LHCN-M2 (cell line): Measurements from ENCODE around the gene TACC2. TPM values are rescaled to one million over a fixed set of nuclear protein-coding genes. Genes with fewer than 3 reads are reported as not detected.
"Not testable (repeated sequence)": the region's sequence is repeated elsewhere in the genome, so short reads cannot be mapped to it uniquely, and the experiment has no call there.

ENCODE experiments used
- DNase-seq: peaks from one replicate; pipeline ENCODE4 v3.0.0-alpha.2; 2012; ENCODE audit warnings: low read depth
- total RNA-seq: library from RNA; depleted of rRNA; stranded (reverse); fragments of >200 nt; gene quantifications from 2 replicates; pipeline ENCODE4 v1.2.3, GENCODE V29; 2014

Gene TACC2
- total RNA-seq, 1 experiment from 2014 or later, result 11.3 TPM

GRCh38 chr10:122190176-122190943 lies 201.4 kb downstream of the TACC2 start:
- DNase-seq, result peak; percentile 60

DNA sequence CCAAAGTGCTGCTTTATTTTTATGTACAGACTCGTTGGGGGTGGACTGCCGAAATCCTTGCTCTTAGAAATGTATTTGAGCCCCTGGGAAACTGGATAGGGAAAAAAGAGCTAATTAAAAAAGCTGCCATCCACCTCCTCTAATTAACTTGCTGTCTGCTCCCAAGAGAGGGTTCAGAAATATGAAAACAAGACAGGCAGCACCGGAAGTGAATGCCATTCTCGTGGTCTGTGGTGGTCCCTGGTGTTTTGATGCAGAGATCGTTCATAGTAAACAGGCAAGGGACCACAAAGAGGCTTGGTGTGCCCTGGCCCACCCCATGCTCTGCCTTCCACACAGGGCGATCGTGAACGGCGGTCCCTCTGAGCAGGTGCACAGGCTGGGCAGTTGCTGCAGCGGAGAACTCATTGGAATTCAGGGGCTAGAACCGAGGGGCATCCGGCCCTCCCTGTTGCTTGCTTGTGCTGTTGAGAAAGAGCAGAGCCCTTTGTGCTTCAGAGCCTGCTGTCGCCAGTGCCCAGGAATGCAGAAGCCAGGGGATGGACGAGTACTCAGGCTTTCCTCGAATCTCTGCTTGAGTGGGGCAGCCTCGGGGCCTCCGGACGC lies 203.1 kb downstream of the TACC2 start:
- no peak for DNase-seq

DNA sequence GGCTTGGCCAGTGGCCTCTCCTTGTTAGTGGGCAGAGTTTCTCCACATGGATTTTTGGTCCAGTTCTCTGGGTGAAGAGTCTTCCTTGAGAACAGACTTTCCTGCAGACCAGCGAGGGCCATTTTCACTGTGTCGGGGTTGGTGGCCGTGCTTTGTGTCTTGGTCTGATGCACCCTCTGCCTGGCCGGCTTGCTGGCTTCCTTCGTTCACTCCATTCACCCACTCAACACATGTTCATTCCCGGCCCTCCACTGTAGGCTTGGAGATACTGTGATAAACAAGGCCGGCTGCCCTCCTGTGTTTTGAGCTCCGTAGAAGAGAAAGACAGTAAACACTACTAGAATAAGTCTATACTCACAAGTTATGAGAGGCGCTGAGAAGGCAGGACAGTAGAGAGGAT lies 205.3 kb downstream of the TACC2 start:
- DNase-seq, result no peak

DNA sequence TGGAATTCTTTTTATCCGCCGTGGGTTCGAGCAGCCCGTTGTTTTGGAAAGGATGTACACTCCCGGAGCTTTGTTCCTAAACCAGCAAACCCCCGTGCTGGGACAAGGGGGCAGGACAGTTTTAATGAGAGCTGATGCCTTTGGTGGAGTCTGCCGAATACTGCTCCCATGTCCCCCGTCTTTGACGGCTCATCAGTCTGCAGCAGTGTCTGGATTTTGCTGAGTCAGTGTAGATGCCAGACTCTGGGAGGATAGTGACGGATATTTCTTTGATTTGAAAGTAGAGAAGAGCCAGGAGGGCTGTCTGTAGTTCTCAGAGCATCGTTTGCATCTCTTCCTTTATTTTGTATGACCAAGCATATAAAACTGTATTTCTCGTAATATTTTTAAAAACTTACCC lies 207.3 kb downstream of the TACC2 start:
- DNase-seq, result no peak

- DNase-seq, result no peak
Measured at GRCh38 chr10:122197611-122198222, 208.8 kb downstream of the TACC2 start.

GRCh38 chr10:122198631-122199030 lies 209.7 kb downstream of the TACC2 start:
- DNase-seq, result no peak

- no peak for DNase-seq
Measured at GRCh38 chr10:122199070-122199469, 210.1 kb downstream of the TACC2 start.

GRCh38 chr10:122199689-122200088 lies 210.7 kb downstream of the TACC2 start:
- DNase-seq, result no peak

DNA sequence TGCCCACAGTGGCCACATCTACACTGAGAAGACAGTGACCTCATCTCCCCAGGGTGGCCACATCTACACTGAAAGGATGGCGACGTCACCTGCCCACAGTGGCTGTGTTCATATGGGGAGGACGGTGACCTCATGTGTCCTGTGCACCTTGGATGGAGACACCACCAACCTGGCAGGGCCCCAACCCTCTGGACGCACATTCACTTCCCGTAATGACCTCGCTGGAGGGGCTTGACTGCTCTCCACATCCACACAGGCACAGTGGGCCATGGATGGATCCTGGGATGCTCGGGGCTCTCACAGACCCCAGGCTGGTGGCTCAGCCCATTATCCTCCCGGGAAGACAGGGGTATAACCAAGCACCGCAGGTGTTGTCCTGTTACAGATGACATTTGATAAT lies 212.4 kb downstream of the TACC2 start:
- DNase-seq, result no peak

DNA sequence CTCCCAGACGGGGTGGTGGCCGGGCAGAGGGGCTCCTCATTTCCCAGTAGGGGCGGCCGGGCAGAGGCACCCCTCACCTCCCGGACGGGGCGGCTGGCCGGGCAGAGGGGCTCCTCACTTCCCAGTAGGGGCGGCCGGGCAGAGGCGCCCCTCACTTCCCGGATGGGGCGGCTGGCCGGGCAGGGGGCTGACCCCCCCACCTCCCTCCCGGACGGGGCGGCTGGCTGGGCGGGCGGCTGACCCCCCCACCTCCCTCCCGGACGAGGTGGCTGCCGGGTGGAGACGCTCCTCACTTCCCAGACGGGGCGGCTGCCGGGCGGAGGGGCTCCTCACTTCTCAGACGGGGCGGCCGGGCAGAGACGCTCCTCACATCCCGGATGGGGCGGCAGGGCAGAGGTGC lies 214.2 kb downstream of the TACC2 start:
- not testable (repeated sequence) for DNase-seq

- no peak for DNase-seq
Measured at GRCh38 chr10:122204691-122205489, 215.9 kb downstream of the TACC2 start.

DNA sequence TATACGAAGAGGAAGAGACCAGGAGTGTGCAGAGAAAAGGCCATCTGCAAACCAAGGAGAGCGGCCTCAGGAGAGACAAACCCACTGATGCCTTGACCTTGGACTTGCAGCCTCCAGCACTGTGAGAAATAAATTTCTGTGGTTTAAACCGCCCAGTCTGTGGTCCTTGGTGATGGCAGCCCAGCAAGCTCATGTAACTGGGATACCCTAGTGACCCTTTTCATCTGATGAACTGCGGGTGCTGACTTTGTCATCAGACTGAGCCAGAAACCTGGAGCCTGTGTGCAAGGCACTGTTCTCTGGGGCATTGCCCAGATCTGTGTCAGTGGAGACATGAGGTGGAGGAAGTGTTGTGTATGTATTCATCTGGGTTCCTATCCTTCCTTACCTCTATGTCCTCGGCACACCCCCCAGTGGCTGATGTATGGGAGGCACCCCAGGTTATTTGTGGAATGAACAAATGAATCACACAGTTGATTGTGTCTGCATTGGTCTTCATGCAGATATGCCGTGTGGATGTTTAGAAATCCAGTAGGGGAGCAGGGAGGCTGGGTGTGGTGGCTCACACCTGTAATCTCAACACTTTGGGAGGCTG lies 217.6 kb downstream of the TACC2 start:
- DNase-seq, result peak; percentile 20

DNA sequence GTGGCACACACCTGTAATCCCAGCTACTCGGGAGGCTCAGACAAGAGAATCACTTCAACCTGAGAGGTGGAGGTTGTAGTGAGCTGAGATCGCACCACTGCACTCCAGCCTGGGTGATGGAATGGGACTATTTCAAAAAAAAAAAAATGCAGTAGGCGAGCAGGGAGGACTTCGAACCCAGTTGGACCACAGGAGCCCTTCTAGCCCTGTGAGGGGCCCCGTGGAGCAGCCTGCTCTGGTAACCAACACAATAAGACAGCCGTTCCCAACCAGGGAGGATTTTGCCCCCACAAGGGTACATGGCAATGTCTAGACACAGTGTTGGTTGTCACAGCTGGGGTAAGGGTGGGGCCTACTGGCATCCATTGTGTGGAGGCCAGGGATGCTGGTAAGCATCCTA lies 218.2 kb downstream of the TACC2 start:
- no peak for DNase-seq

DNA sequence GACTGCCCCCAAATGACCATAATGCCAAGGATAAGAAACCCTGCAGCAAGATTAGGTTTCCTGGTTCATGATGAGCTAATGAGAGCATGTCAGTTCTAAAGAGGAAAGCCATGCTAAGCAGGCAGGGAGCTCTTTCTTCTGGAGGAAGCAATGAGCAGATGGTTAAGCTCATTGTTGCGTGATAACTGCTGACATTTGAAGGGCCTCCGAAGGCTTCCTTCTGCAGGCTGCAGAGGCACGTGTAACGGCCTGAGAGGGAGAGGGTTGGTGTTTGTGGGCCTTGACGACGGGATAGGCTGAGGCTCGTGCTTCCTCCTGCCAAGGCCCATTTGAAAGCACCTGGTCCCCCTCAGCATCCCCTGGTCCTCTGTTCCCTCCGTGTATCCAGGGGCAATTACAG lies 218.6 kb downstream of the TACC2 start:
- no peak for DNase-seq

GRCh38 chr10:122208571-122209430 lies 219.8 kb downstream of the TACC2 start:
- peak; percentile 45 for DNase-seq

DNA sequence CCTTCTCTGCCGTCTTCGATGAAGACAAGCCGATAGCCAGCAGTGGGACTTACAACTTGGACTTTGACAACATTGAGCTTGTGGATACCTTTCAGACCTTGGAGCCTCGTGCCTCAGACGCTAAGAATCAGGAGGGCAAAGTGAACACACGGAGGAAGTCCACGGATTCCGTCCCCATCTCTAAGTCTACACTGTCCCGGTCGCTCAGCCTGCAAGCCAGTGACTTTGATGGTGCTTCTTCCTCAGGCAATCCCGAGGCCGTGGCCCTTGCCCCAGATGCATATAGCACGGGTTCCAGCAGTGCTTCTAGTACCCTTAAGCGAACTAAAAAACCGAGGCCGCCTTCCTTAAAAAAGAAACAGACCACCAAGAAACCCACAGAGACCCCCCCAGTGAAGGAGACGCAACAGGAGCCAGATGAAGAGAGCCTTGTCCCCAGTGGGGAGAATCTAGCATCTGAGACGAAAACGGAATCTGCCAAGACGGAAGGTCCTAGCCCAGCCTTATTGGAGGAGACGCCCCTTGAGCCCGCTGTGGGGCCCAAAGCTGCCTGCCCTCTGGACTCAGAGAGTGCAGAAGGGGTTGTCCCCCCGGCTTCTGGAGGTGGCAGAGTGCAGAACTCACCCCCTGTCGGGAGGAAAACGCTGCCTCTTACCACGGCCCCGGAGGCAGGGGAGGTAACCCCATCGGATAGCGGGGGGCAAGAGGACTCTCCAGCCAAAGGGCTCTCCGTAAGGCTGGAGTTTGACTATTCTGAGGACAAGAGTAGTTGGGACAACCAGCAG lies 221.7 kb downstream of the TACC2 start:
- no peak for DNase-seq

DNA sequence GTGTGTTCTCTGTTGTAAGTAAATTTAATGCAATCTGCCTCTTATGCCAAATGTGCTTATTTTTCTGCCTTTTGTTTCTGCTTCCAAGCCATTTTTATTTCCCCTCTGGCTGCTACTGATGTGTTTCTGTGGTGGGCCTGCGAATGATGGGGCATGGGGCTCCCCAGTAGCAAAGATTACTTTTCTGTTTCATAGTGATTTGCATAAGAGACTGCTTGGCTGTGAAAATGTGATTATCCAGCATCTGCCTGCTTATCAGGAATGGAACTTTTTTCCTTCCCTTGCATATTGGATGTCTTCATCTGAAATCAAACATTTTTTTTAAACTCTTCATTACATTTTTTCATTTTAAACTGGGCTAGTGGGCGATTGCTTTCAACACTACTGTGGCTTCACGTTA lies 224.4 kb downstream of the TACC2 start:
- DNase-seq, result no peak

GRCh38 chr10:122213766-122214165 lies 224.8 kb downstream of the TACC2 start:
- no peak for DNase-seq

DNA sequence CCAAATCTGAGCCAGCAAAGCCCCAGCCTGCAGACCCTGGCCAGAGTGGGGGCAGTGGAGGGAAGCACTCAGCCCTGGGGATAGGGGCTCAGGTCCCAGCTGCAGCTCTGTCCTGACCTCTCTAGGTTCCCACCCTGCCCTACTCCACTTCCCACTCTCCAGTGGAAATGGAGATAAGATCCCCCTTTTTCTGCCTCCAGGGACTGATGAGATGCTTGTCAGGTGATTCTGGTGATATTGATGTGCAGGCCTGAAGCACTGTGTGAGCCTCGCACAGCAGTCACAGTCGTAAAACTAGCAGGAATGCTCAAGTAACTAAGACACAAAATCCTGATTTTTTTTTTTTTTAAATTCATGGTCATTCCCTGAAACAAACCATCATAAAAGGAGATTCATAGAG lies 227.1 kb downstream of the TACC2 start:
- no peak for DNase-seq

DNA sequence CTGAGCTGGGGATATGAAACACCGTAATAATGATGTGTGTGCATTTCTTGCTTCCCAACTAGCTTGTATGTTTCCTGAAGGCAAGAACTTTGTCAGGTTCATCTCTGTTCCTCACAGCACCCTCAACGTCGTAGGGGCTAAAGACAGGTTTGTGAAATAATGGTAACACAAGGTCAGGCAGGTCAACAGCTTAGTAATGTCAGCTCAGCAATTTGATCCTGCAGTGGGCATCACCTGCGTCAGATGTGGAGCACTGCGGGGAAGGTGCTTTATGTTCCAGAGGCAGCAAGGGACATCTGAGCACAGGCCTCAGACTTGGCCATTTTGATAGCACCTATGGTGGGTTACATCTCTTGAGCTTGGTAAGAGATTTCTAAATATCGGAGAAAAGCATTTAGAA lies 230.4 kb downstream of the TACC2 start:
- no peak for DNase-seq
